ENCODE results near the gene ITPA.
"Not testable (repeated sequence)": the region's sequence is repeated elsewhere in the genome, so short reads cannot be mapped to it uniquely, and the experiment has no call there.

The ITPA gene

GRCh38 chr20:3195590-3196237, 13.6 kb upstream of the ITPA start:
- no peak for DNase-seq (ENCODE audit: extremely low read depth in 1 of 2, low read depth in 1 of 2)

- DNase-seq (ENCODE audit: extremely low read depth in 1 of 2, low read depth in 1 of 2): no peak
These were observed 10.1 kb upstream of the ITPA start for GRCh38 chr20:3199206-3199605.

GRCh38 chr20:3199976-3200755, 9.1 kb upstream of the ITPA start:
- DNase-seq (ENCODE audit: extremely low read depth in 1 of 2, low read depth in 1 of 2): no peak

- no peak for DNase-seq (ENCODE audit: extremely low read depth in 1 of 2, low read depth in 1 of 2)
These were observed 6.4 kb upstream of the ITPA start for GRCh38 chr20:3202965-3203314.

GRCh38 chr20:3203315-3204123, 5.8 kb upstream of the ITPA start:
- no peak for DNase-seq (ENCODE audit: extremely low read depth in 1 of 2, low read depth in 1 of 2)

- peak; percentile 72 to 83 for DNase-seq (ENCODE audit: extremely low read depth in 1 of 2, low read depth in 1 of 2)
These were observed 5.0 kb upstream of the ITPA start, which contains the start of gene DDRGK1 for GRCh38 chr20:3204124-3204794. Gene DDRGK1 (minus strand): TSS chr20:3204682. CDS start chr20:3204627, 55 bp downstream.

GRCh38 chr20:3208786-3209256, 477 bp upstream of the ITPA start:
- DNase-seq (ENCODE audit: extremely low read depth in 1 of 2, low read depth in 1 of 2): no peak

GRCh38 chr20:3209946-3210317, 634 bp downstream of the ITPA start:
- no peak for DNase-seq (ENCODE audit: extremely low read depth in 1 of 2, low read depth in 1 of 2)

- no peak for DNase-seq (ENCODE audit: extremely low read depth in 1 of 2, low read depth in 1 of 2)
These were observed 1.0 kb downstream of the ITPA start for GRCh38 chr20:3210346-3210745.

- DNase-seq (ENCODE audit: extremely low read depth in 1 of 2, low read depth in 1 of 2): no peak
These were observed 3.9 kb downstream of the ITPA start for GRCh38 chr20:3213226-3213625.

- not testable (repeated sequence) for DNase-seq (ENCODE audit: extremely low read depth in 1 of 2, low read depth in 1 of 2)
These were observed 6.1 kb downstream of the ITPA start for GRCh38 chr20:3215359-3215917.

- DNase-seq (ENCODE audit: extremely low read depth in 1 of 2, low read depth in 1 of 2): peak; percentile 32 to 63
These were observed 9.2 kb downstream of the ITPA start for GRCh38 chr20:3218307-3218988.

GRCh38 chr20:3221398-3222226, 12.3 kb downstream of the ITPA start:
- DNase-seq (ENCODE audit: extremely low read depth in 1 of 2, low read depth in 1 of 2): no peak

- DNase-seq (ENCODE audit: extremely low read depth in 1 of 2, low read depth in 1 of 2): no peak
These were observed 13.6 kb downstream of the ITPA start for GRCh38 chr20:3222635-3223600.

- DNase-seq (ENCODE audit: extremely low read depth in 1 of 2, low read depth in 1 of 2): no peak
These were observed 14.3 kb downstream of the ITPA start for GRCh38 chr20:3223651-3223993.

GRCh38 chr20:3223994-3224680, 14.8 kb downstream of the ITPA start:
- no peak for DNase-seq (ENCODE audit: extremely low read depth in 1 of 2, low read depth in 1 of 2)

GRCh38 chr20:3224681-3225421, 15.6 kb downstream of the ITPA start:
- DNase-seq (ENCODE audit: extremely low read depth in 1 of 2, low read depth in 1 of 2): no peak

Measured in activated CD8-positive, alpha-beta memory T cell treated with anti-CD3 and anti-CD28 coated beads for 1 hour (primary cell).